K562 (cell line): Measurements from ENCODE around the gene ZNF165. TPM values are rescaled to one million over a fixed set of nuclear protein-coding genes. Genes with fewer than 3 reads are reported as not detected.

Experiments
- ATAC-seq: fragments of 200-7000 bp; cut with Tn5 transposase; 3 replicates; pipeline ENCODE4 v1.9.1; 2020; ENCODE audit warnings: moderate library complexity
- BruUV-seq: library from RNA; stranded (reverse); fragments of 400-500 nt; replicated peaks from 2 replicates; lab custom pipeline; 2021; lab: Mats Ljungman, UMichigan
- CTCF ChIA-PET: fragments of 300-600 bp; formaldehyde crosslinking; extraction: SDS; loops from one replicate; lab custom pipeline; 2021; ENCODE audit warnings: low intra/inter-chr PET ratio; lab: Yijun Ruan, JAX
- POLR2A ChIA-PET: fragments of 300-600, 350-650 bp; sonication (Branson Sonifier 250); formaldehyde crosslinking; extraction: SDS; loops from one replicate; lab custom pipeline; 2021; ENCODE audit warnings: antibody characterized with exemption, inconsistent platforms; lab: Yijun Ruan, JAX
- DNase-seq, 4 experiments: peaks; one replicate each; pipeline versions ENCODE4 v3.0.0 to v3.0.0-alpha.2; 2011 to 2018; ENCODE audit warnings: low spot score in 3 of 4, mixed read lengths in 3 of 4; ENCODE audit errors: extremely low read depth in 1 of 4
- FAIRE-seq: peaks from 2 replicates; lab custom pipeline; 2011; peaks lifted over from hg19 to GRCh38; lab: Jason Lieb, UNC
- H2AFZ ChIP-seq: 2 replicates; pipeline ENCODE4 v1.6.0; 2011; ENCODE audit warnings: low read depth, low read length, control low read depth, inconsistent platforms
- H3K27ac ChIP-seq: fragments of 200-600 bp; 3 replicates; pipeline ENCODE4 v1.8.0; 2011; ENCODE audit warnings: low read depth, mild to moderate bottlenecking, control low read depth, inconsistent platforms, low read length, moderate library complexity, mixed read lengths; ENCODE audit errors: extremely low read depth
- H3K27me3 ChIP-seq, 2 experiments: fragments of 300-600 bp in 1 of 2; 2 replicates in 1 of 2; 3 replicates in 1 of 2; pipeline versions ENCODE4 v1.6.0 to v1.8.0; 2011; ENCODE audit warnings: inconsistent platforms in 2 of 2, low read length in 2 of 2, mild to moderate bottlenecking in 1 of 2, mixed read lengths in 1 of 2, moderate library complexity in 1 of 2; ENCODE audit not compliant: control insufficient read depth in 2 of 2, insufficient read depth in 2 of 2
- H3K36me3 ChIP-seq: fragments of 300-600 bp; 3 replicates; pipeline ENCODE4 v1.8.0; 2011; ENCODE audit warnings: mild to moderate bottlenecking, low read length, inconsistent platforms; ENCODE audit not compliant: control insufficient read depth, insufficient read depth
- H3K4me1 ChIP-seq, 2 experiments: fragments of 200-600 bp in 1 of 2; replicated peaks in 1 of 2; 2 replicates in 1 of 2; 3 replicates in 1 of 2; pipeline versions ENCODE4 v1.5.1 to v1.8.0; 2011; ENCODE audit warnings: inconsistent platforms in 2 of 2, low read length in 2 of 2, mild to moderate bottlenecking in 1 of 2, mixed read lengths in 1 of 2, moderate library complexity in 1 of 2; ENCODE audit not compliant: control insufficient read depth in 2 of 2, insufficient read depth in 2 of 2
- H3K4me2 ChIP-seq: 2 replicates; pipeline ENCODE4 v1.6.1; 2011; ENCODE audit warnings: low read length, control low read depth, inconsistent platforms, mixed read lengths; ENCODE audit not compliant: insufficient read depth
- H3K4me3 ChIP-seq: fragments of 200-600 bp; sonication (generic), shearing (Covaris generic); 2 replicates; pipeline ENCODE4 v1.5.1; 2016; ENCODE audit warnings: control low read depth, inconsistent platforms
- H3K79me2 ChIP-seq: fragments of 200-600 bp; 3 replicates; pipeline ENCODE4 v1.8.0; 2011; ENCODE audit warnings: low read length, inconsistent platforms; ENCODE audit not compliant: control insufficient read depth, insufficient read depth
- H3K9ac ChIP-seq, 2 experiments: 2 replicates each; pipeline versions ENCODE4 v1.6.0 to v1.6.1; 2011; ENCODE audit warnings: low read depth in 2 of 2, low read length in 2 of 2, control low read depth in 1 of 2, inconsistent platforms in 1 of 2, mild to moderate bottlenecking in 1 of 2, mixed read lengths in 1 of 2; ENCODE audit not compliant: insufficient read depth in 1 of 2
- H3K9me1 ChIP-seq: one replicate; pipeline ENCODE4 v1.6.0; 2011; ENCODE audit warnings: inconsistent platforms, mild to moderate bottlenecking, low read length, moderate library complexity; ENCODE audit not compliant: control insufficient read depth, insufficient read depth
- H3K9me3 ChIP-seq: replicated peaks from 2 replicates; pipeline ENCODE4 v1.5.1; 2011; ENCODE audit warnings: low read depth, low read length, inconsistent platforms; ENCODE audit not compliant: control insufficient read depth, insufficient read depth
- H4K20me1 ChIP-seq: replicated peaks from 2 replicates; pipeline ENCODE4 v1.6.1; 2011; ENCODE audit warnings: low read length, inconsistent platforms, mixed read lengths; ENCODE audit not compliant: control insufficient read depth, insufficient read depth
- EP300 ChIP-seq: IDR thresholded peaks from 2 replicates; pipeline ENCODE4 v1.6.1; 2012; ENCODE audit warnings: low read length, improper control_type of control experiment
- FIP1L1 ChIP-seq: fragments of 200-400 bp; formaldehyde crosslinking; IDR thresholded peaks from 2 replicates; pipeline ENCODE4 v1.6.1; 2018; ENCODE audit warnings: mild to moderate bottlenecking, low read depth, low read length; ENCODE audit not compliant: poor library complexity, severe bottlenecking
- HNRNPH1 ChIP-seq: fragments of 200-400 bp; formaldehyde crosslinking; optimal IDR thresholded peaks from 2 replicates; pipeline ENCODE3; 2017; ENCODE audit warnings: low read depth, mild to moderate bottlenecking, low read length, moderate library complexity
- NR2F6 ChIP-seq: fragments of 450-650 bp; formaldehyde crosslinking; IDR thresholded peaks from 2 replicates; pipeline ENCODE4 v1.4.0; 2020; ENCODE audit warnings: mild to moderate bottlenecking
- PURB ChIP-seq: sonication (generic); formaldehyde crosslinking; IDR thresholded peaks from 2 replicates; pipeline ENCODE4 v1.9.0; 2021; ENCODE audit warnings: low read depth, mild to moderate bottlenecking, missing genetic modification reagents
- RNF2 ChIP-seq: sonication (generic); IDR thresholded peaks from 2 replicates; pipeline ENCODE4 v1.6.1; 2016
- ZNF263 ChIP-seq: sonication (generic); formaldehyde crosslinking; IDR thresholded peaks from 2 replicates; pipeline ENCODE4 v1.8.0; 2022; ENCODE audit warnings: mild to moderate bottlenecking, missing genetic modification reagents, borderline replicate concordance
- ZNF41 ChIP-seq: fragments of 250-450 bp; sonication (Bioruptor Pico); conservative IDR thresholded peaks from 2 replicates; pipeline ENCODE4 v1.4.0; 2020; ENCODE audit warnings: mild to moderate bottlenecking
- WGBS: fragments of 100-300 bp; shearing (Covaris generic); methylation state at CpG from one replicate; pipeline ENCODE4 v1.1.6; 2016; ENCODE audit warnings: low coverage, mixed read lengths; ENCODE audit not compliant: insufficient coverage; ENCODE audit errors: missing lambda C conversion rate; 5-methylcytosine and 5-hydroxymethylcytosine counted together
- in situ Hi-C: fragments of 300-500 bp; cut with MboI; formaldehyde crosslinking; loops from 4 replicates; pipeline ENCODE4 v1.15.0; 2018; ENCODE audit warnings: inconsistent platforms, mixed read lengths
- intact Hi-C: fragments of 100-400 bp; cut with micrococcal nuclease; formaldehyde crosslinking; loops from 2 replicates; pipeline ENCODE4 v1.14.2; 2022
- polyA plus RNA-seq, 8 experiments: library from polyadenylated mRNA; depleted of rRNA in 4 of 8; stranded (reverse) in 5 of 8; unstranded in 3 of 8; fragments of >200 nt; fragmentation: Nextera tagmentation in 2 of 8; fragmentation: Illumina TruSeq in 1 of 8; extraction: Ambion mirVana in 2 of 8; extraction: Trizol in 1 of 8; gene quantifications; 2 replicates each; pipeline versions ENCODE4 v1.2.1 to v1.2.3, GENCODE V29; 2011 to 2014; ENCODE audit warnings: inconsistent platforms in 1 of 8, missing spikeins in 1 of 8
- total RNA-seq, 7 experiments: library from RNA; depleted of rRNA in 6 of 7; stranded (reverse); fragments of >200 nt in 6 of 7; fragmentation: Illumina TruSeq in 2 of 7; extraction: Trizol in 2 of 7; gene quantifications; 2 replicates each; pipeline versions ENCODE4 v1.2.1 to v1.2.3, GENCODE V29; 2011 to 2021; ENCODE audit warnings: low replicate concordance in 1 of 7
- TF ChIP-seq, protein P1 (sequence below), 3 experiments: IDR thresholded peaks in 2 of 3; conservative IDR thresholded peaks in 1 of 3; 2 replicates each; pipeline ENCODE4 v1.5.1; 2011 to 2012; ENCODE audit warnings: low read length in 3 of 3, mild to moderate bottlenecking in 3 of 3, control low read depth in 2 of 3, improper control_type of control experiment in 1 of 3, inconsistent platforms in 1 of 3, low read depth in 1 of 3, mixed read lengths in 1 of 3, moderate library complexity in 1 of 3; ENCODE audit not compliant: insufficient read depth in 2 of 3
- TF ChIP-seq, protein P2 (sequence below): fragments of 150-350 bp; conservative IDR thresholded peaks from 2 replicates; pipeline ENCODE4 v1.6.1; 2014; ENCODE audit warnings: low read length

Gene ZNF165
- total and polyA plus RNA-seq, 9 of the 15 experiments (the other 6 are each of a cell fraction or from before 2014, with no cell fraction given), result 0.82 to 3.6 (median 1.2) TPM

DNA sequence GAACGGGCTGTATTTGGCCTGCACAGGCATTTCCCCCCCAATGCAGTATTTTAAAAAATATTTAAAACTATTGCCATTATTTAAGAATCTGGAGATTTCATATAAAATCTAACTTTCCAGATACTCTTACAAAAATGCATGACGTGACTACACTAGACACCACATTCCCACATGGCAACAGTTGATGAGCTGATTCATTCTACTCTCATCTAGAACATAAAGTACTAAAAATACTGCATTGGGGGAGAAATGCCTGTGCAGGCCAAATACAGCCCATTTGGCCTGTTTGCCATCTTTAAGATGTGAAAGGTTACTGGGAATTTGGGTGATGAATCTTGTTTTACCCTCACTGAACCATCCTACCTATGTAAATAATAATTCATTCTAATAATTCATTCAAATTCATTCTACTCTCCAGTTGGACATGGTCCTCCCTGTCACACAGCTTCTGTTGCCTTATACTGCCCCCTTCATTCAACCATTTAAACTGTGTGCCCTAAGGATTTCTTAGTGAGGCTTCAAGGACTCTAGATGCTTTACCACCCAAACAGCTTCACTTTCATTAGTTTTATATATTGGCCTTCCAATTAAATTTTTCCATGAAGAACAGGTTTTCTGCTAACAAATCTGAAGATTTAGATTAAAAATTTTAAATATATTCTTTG lies 37.1 kb downstream of the ZNF165 start:
- Histone ChIP-seq H3K79me2 (no peaks in the 10 kb centered on the region), H3K4me2 (no peak overlapping the region), H4K20me1 (no peaks in the 10 kb centered on the region), H3K36me3 (peaks cover 78% of the 10 kb centered on the region), H3K27ac (no peak overlapping the region), H3K9ac (no peak overlapping the region), H2AFZ (no peak overlapping the region), H3K4me3 (no peak overlapping the region), H3K4me1 (no peaks in the 10 kb centered on the region; a peak in 1 of 5 replicates), H3K9me3 (no peaks in the 10 kb centered on the region), H3K9me1 (no peaks in the 10 kb centered on the region), H3K27me3 (no peaks in the 10 kb centered on the region)
- ChIA-PET CTCF (no interaction called here), POLR2A (interaction anchor here (0.7 to 3.0 kb wide), 5 partner anchors 8 to 237 kb away, joined by 3 to 17 read pairs (median 4); no protein-coding TSS in a partner anchor)
- BruUV-seq, result no TSS peak
- TF ChIP-seq, protein P1, sequence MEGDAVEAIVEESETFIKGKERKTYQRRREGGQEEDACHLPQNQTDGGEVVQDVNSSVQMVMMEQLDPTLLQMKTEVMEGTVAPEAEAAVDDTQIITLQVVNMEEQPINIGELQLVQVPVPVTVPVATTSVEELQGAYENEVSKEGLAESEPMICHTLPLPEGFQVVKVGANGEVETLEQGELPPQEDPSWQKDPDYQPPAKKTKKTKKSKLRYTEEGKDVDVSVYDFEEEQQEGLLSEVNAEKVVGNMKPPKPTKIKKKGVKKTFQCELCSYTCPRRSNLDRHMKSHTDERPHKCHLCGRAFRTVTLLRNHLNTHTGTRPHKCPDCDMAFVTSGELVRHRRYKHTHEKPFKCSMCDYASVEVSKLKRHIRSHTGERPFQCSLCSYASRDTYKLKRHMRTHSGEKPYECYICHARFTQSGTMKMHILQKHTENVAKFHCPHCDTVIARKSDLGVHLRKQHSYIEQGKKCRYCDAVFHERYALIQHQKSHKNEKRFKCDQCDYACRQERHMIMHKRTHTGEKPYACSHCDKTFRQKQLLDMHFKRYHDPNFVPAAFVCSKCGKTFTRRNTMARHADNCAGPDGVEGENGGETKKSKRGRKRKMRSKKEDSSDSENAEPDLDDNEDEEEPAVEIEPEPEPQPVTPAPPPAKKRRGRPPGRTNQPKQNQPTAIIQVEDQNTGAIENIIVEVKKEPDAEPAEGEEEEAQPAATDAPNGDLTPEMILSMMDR (IDR thresholded peaks at IDR 0.05 in 2 of 3, conservative IDR thresholded peaks at IDR 0.05 in 1 of 3; ENCODE audit: insufficient read depth in 2 of 3, low read depth in 1 of 3, low read length in 3 of 3), result peak in 2 of 3 experiments; percentile 13 to 45; a peak in 2 of 6 replicates
- TF ChIP-seq HNRNPH1 (no peak), EP300 (no peak), FIP1L1 (no peak), RNF2 (no peak), ZNF41 (CRISPR knock-in tag) (no peak), ZNF263 (CRISPR knock-in tag) (peak; percentile 60; the same call in 1 of the 2 replicates), NR2F6 (CRISPR knock-in tag) (no peak), PURB (CRISPR knock-in tag) (no peak)
- TF ChIP-seq, protein P2, sequence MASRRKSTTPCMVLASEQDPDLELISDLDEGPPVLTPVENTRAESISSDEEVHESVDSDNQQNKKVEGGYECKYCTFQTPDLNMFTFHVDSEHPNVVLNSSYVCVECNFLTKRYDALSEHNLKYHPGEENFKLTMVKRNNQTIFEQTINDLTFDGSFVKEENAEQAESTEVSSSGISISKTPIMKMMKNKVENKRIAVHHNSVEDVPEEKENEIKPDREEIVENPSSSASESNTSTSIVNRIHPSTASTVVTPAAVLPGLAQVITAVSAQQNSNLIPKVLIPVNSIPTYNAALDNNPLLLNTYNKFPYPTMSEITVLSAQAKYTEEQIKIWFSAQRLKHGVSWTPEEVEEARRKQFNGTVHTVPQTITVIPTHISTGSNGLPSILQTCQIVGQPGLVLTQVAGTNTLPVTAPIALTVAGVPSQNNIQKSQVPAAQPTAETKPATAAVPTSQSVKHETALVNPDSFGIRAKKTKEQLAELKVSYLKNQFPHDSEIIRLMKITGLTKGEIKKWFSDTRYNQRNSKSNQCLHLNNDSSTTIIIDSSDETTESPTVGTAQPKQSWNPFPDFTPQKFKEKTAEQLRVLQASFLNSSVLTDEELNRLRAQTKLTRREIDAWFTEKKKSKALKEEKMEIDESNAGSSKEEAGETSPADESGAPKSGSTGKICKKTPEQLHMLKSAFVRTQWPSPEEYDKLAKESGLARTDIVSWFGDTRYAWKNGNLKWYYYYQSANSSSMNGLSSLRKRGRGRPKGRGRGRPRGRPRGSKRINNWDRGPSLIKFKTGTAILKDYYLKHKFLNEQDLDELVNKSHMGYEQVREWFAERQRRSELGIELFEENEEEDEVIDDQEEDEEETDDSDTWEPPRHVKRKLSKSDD, result no peak
- FAIRE-seq, result no peak
- peak; percentile 63; the same call in 2 of the 3 replicates for ATAC-seq
- 88% methylated on average over 2 of the region's 2 CpGs for WGBS
- in situ Hi-C loops (no loop called here), intact Hi-C loops (no loop called here)
- DNase-seq, result no peak
